HG02798 (cell line): ENCODE results near the gene CASR.

Source experiments
- ATAC-seq: cut with Tn5 transposase; IDR thresholded peaks from one replicate; pipeline ENCODE4 v1.9.1; 2021; ENCODE audit warnings: mild to moderate bottlenecking; ENCODE audit not compliant: unreplicated experiment, poor library complexity

The CASR gene

DNA sequence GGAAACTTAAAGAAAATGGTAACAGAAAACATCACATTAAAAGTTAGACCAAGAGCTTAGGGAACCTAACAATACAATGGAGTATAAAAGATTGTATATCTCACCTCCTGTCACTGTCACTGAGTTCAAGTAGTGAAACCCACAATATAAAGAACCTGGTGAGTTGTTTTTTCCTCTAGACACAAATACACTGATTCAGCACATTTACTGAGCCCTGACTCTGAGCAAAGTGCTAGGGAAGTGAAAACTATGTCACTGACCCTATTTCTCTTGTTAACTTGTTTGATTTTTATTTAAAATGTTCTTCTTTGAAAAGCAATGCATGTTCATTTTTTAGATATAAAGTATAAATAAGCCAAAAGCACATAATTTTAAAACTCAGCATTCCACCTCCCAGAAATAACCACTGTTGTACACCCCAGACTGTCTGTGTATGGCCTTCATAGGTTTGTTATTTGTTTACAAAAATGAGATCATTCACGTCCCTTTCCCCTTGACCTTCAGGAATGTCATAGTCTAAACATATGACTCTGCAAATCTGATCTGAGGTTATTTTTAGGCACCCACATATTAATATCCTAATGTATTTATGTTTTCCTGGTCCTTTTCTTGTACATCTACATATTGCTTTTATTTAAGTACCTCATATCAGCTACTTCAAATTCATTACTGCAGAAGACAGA lies 72.4 kb downstream of the CASR start:
- no peak for ATAC-seq

DNA sequence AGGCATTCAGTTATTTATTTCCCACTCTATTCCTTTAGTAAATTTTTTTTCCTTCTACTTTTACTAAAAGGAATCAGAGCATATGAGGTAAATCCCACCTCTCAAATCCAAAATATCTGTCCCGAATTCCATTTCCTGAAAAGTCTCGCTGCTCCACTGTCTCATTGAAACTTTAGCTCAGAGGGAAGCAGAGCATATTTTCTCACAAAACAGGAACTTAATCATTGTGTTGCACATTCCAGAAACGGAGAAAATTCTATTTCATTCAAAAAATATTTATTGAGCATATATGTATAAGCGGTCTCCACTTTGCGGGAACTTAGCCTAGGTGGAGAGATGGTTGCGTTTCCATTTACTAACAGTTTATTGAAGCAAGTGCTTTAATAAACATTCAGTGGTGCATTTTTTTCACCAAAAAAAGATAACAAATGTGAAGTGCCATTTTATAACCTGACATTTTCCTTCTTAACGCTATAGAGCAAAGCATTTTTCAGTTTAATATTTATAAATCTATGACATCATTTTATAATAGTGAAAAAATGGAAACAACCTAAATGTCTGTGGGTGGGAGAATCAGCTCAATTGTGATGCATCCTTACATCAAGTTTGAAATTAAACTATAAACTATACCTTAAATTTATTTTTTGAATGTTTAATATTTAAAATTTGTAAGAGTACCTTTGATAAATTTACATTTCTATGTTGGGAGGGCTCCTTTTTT lies 74.3 kb downstream of the CASR start:
- ATAC-seq = no peak

DNA sequence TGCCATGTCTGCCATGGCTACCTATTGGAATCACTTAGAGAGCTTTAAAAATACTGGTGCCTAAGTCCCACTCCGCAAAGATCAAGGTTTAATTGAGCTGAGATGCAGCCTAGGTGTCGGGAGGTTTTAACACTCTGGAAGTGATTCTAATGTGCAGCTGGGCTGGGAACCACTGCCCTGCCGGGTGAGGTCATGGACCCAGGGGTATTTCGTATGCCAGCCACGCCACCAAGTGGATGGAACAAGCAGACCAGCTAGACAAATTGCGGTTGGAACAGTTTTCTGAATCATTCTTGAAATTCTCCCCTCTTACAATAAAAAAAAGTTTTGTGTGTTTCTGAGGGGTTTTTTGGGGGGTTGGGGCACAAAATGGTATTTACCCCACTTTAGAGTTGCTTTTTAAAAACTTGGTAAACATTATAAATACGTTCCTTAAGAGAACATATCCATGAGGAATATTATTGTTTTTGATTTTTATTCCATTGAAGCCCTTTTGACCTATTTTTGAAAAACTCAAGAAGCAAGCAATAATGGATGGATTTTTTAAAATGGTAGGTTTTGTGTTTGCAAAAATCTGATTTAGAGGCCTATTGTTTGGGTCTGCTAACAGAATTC lies 75.4 kb downstream of the CASR start:
- peak; percentile 87 for ATAC-seq

DNA sequence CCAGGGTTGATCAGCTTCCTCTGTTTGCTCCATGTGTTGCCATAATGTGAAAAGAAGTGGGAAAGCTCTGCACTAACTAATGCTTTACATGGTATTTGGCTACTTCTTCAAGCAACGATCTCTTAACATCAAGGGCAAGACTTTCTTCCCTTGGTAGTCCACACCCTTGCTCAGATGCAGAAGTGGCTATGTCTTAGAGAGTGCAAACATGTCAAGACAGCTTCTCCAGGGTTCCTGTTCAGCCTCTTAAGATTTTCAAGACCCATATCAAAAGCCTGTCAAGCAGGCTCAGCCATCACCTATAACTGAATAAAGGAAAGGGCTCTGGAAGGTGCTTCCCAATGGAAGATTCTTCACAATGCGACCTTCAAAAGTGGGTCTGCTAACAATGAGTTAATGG lies 76.7 kb downstream of the CASR start:
- no peak for ATAC-seq

DNA sequence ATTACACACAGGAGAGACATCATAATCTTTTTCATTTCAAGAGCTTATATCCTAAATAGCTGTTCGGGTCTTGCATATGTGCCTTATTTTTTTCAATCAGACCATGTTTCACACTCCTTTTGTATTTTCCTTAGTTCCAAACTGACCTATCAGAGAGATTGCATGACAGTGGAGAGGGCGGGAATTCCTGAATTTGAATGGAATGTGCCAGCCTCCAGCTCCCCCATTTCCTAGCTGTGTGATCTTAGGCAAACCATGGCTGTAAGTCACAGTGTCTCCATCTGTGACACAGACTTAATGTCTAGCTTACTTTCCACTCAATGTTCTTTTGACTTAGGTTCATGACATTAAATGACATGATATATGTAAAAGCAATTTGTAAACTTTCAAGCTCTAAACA lies 79.6 kb downstream of the CASR start:
- no peak for ATAC-seq

DNA sequence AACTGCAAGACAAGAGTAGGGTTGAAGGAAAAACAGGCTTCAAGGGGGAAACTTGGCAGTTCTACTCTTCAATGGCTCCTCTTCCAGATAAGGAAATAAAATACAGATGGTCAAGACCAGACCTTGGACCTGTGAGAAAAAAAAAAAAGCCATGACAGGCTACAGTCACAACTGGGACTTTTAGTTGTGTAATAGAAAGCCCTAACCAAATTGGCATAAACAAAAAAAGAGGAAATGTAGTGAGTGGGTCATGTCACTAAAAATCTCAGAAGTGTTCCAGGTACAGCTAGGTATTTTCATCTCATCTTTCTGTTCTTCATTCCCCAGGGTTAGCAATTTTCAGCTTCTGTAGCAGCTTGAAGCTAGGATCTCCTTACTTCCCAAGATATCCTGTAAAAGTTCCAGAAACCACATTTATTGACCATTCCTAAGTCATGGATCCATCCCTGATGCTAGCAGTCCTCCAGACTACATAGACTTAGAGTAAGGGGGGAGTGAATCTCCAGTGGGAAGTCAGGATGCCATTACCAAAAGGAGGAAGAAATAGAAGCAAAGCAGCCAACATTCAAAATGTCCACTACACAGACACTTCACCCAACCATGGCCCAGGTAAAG lies 80.6 kb downstream of the CASR start:
- ATAC-seq = no peak

DNA sequence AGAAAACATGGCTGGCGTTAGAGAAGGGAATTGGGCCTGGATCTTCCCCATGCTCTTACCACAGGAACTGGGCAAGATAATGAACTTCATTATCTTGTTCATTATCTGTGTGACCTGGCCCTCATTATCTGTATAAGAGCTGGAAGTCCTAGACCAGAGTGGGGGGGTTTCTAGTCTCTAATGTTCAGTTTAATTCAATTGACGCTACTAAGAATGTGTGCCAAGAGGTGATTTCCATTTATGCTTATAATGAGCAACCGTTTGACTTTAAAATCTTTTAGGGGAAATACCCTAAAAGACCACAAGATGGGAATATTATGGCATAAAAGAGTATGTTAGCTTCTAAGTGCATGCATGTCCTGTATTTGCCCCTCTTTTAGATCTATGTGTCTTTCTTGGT lies 82.5 kb downstream of the CASR start:
- no peak for ATAC-seq

DNA sequence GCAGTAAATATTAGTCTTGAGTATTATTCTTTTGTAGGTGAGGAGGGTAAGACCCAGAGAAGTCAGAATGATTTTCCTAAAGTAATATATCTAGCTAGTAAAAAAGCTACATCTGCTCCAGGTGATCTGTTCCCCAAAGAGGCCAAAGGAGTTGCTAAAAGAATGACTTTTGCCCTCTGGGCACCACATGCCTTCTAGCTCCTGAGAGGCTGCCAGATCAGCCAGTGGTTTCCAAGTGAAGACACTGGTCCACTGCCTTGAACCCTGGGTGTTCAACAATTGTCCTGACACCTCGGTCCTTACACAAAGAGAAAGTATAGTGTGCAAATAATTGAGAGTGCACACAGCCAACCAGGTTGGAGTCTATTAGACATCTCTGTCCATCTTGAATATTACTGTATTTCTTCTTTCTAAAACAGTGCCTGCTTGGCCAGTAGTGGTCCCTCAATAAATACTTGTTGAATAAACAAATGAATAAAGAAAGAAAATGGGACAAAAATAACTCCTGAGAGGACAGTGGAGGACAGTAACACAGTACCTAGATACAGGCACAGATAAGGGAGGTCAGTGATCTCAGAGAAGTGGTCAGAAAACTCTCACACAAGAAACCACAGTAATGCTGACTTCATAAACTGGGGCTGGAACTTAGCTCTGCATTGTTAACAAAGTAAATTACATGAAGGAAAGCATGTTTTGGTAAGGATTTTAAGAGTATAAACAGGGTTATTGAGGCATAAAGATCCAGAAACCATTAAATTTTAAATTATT lies 85.0 kb downstream of the CASR start:
- ATAC-seq = peak; percentile 67

DNA sequence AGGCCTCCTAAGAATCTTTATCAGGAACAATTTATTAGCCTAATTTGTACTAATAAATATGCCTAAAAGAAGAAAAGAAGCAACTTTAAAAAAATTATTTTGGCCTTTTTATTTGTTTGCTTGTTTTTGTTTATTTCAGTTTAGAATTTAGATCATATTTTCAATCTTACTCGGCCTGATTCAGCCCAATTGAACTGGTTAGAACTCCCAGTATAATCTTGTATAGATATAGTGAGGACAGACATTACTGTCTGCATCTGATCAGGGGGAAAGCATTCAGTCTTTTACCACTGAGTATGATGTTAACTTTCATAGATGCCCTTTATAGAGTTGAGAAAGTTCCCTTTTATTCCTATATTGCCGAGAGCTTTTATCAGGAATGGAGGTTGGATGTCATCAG lies 85.6 kb downstream of the CASR start:
- no peak for ATAC-seq

DNA sequence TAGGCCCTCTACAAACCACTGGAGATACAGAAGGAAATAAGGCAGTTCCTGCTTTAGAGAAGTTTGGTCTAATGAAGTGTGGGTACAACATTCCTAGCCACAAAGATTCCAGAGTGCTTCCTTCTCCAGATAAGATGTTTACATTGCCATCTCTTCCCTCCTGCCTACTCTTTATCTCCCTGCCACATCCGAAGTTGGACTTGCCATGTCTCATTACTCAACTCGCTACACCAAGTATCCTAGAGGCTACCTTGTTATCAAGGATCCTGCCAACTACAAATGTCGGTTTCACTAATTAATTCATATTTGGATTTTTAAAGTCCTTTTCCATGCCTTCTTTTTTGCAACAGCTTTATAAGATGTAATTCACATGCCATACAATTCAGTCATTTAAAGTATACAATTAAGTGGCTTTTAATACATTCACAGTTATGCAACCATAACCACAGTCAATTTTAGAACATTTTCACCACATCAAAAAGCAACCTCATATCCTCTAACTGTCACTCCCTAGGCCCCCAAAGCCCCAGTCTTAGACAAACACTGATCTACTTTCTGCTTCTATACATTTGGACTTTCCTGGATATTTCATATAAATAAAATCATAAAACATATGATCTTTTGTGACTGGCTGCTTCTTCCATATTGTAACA lies 87.9 kb downstream of the CASR start:
- ATAC-seq = no peak

DNA sequence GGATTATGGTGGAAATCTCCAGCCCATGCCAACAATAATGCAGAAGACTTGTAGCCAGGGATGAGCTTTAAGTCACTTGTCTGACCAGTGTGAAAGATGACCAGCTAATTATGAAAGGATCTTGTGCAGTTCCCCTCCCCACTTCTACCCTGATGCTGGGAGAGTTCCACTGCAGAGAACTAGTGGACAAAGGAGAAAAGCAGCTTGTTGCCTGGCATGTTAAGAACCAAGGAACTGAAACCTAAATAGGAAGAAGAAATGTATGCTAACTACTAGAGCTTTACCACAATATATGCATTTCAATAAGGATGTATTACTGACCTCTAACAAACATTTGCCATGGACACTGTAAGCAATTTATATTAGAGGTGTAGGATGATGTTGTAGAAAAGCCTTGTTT lies 89.4 kb downstream of the CASR start:
- no peak for ATAC-seq

DNA sequence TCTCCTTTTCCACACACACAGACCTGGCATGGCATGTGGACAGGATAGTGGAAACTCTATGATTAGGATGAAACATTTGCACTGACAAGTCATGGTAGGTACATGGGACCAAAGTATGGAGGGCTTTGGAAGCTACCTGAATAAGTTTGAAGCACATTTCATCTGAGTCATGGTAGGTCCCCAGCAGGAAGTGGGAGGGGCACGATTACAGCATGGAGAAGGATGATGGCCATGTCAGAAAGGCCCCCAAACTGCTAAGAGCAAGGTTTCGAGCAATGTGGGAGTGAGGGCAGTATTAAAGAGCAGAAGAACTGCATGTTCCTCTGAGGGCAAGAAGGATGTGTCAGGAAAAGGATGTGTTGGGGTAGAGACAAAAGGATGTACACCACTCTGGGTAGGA lies 90.0 kb downstream of the CASR start:
- no peak for ATAC-seq

DNA sequence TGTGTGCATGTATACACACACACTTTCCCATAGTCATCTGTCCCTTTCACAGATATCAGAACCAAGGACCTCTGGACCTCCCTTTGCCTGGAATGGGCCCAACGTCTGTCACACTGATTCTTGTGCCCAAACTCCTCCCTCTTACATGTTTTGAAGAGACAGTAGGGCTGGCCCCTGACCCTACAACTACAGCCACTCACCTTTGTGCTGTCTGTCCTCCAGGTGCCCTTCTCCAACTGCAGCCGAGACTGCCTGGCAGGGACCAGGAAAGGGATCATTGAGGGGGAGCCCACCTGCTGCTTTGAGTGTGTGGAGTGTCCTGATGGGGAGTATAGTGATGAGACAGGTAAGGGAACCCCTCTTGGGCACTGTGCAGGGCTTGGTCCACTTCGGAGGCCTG lies 98.4 kb downstream of the CASR start:
- ATAC-seq = no peak

DNA sequence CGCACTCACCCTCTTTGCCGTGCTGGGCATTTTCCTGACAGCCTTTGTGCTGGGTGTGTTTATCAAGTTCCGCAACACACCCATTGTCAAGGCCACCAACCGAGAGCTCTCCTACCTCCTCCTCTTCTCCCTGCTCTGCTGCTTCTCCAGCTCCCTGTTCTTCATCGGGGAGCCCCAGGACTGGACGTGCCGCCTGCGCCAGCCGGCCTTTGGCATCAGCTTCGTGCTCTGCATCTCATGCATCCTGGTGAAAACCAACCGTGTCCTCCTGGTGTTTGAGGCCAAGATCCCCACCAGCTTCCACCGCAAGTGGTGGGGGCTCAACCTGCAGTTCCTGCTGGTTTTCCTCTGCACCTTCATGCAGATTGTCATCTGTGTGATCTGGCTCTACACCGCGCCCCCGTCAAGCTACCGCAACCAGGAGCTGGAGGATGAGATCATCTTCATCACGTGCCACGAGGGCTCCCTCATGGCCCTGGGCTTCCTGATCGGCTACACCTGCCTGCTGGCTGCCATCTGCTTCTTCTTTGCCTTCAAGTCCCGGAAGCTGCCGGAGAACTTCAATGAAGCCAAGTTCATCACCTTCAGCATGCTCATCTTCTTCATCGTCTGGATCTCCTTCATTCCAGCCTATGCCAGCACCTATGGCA lies 100.5 kb downstream of the CASR start:
- ATAC-seq = no peak

DNA sequence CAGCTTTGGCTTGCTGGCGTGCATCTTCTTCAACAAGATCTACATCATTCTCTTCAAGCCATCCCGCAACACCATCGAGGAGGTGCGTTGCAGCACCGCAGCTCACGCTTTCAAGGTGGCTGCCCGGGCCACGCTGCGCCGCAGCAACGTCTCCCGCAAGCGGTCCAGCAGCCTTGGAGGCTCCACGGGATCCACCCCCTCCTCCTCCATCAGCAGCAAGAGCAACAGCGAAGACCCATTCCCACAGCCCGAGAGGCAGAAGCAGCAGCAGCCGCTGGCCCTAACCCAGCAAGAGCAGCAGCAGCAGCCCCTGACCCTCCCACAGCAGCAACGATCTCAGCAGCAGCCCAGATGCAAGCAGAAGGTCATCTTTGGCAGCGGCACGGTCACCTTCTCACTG lies 101.0 kb downstream of the CASR start:
- ATAC-seq = no peak

DNA sequence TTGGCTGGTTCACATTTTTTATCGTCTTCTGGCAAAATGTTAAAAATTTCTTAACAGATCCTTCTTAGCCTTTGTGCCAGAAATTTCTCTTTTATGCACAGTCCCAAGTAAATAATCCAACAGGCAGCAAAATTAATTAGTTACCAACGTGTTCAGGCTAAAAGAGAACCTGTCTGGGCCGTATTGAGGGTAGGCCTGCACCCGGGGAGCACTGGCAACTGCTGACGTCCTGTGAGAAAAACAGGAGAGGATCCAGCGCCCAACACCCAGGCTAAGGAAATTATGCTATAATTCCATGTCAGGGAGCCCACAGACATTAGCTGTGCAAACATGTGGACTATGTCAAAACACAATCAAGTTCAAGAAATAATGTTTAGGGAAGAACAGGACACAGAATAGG lies 110.9 kb downstream of the CASR start:
- no peak for ATAC-seq

DNA sequence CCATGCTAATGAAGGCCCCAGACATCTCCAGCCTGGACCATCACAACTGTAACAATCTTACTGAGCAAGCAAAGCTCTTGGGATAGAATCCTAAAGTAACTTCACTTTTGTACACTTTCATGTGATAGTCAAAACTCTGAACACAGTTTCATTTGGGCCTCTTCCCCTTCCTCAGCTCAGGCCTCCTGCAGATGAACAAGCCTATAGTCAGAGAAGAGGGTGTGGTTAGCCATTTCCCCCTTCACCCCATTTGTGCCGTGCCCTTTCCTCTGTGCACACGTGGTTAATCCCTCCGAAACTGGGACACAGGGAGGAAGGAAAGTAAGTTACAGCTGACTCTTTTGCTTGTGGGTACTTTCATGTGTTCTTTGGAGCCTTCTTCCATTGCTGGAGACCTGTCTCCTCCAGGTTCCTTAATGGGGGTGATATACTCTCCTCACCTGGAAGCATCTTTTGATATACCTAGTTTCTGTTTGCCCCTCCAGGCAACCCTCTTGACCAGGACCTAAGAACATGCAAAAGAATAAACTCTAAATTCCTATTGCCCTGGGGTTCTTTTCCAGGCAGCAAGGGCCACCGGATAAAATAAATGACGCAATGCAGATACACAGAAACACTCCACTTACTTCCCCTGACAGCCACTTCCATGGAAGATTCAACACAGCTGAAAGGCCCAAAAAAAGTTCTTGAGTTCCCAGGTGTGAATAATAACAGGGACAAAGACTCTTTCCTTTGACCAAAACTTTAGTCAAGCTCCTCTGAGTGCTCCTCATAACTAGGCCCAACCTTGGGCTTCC lies 112.0 kb downstream of the CASR start:
- no peak for ATAC-seq

DNA sequence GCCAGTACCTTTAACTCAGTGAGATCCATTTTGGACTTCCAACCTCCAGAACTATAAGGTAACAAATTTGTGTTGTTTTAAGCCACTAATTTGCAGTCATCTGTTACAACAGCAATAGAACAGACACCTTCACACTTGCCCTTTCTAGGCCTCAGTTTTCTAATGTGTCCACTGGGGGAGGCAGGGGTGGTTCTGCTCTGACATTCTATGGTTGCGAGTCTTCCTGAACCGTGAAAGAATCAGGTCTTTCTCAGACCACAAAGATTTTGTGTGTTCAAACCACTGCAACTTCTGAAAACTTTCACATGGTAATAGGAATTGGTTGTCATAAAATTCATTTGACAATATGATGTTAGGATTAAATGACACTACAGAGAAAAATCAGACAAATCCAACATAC lies 114.8 kb downstream of the CASR start:
- peak; percentile 59 for ATAC-seq

DNA sequence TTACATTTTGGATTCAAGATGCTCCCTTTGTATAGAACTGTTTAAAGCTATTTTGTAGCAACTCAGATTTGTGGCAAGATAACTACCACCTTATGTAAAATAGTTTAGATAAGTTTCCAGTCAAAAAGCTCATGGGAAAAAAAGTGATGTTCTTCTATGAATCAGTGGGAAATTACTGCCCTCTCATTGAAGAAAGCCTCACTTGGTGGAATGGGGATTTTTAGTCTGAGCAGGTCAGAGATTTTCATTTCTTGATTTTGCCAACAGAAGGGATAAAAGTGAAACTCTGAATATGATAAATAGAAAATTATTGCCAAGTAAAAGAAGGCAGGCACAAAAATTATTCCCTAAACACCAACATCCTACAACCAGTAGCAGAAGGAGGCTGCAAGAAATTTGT lies 115.7 kb downstream of the CASR start:
- no peak for ATAC-seq
